LNCaP clone FGC (cell line): ENCODE measurements around the gene CENPU.

Experiments
- DNase-seq: peaks from one replicate; pipeline ENCODE4 v3.0.0-alpha.2; 2011; ENCODE audit warnings: low read depth
- H3K4me3 ChIP-seq: 2 replicates; pipeline ENCODE4 v1.5.1; 2011; ENCODE audit warnings: mild to moderate bottlenecking, low read depth, low read length, control low read depth
- CTCF ChIP-seq: IDR thresholded peaks from 2 replicates; pipeline ENCODE4 v1.5.1; 2012; ENCODE audit warnings: mild to moderate bottlenecking; ENCODE audit not compliant: control insufficient read depth, insufficient read depth; ENCODE audit errors: extremely low read depth

Gene CENPU

DNA sequence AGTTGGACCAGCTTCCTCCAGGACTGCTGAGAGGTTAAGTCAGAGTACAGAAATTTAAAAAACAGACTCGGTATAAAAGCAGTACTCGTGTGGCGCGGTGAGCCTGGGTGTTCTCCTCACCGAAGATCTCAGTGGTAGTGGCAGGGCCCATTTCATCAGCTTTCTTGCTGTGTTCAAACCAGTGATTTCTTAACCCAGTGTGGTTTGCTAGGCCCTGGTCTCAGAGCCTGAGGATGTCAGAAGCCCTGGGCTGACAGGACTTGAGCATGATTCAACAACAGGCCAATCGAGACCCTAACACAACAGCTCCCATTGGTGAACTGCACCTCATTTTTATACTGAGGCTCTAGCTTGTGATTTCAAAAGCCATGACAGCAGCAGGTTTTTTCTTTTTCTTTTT is 61.2 kb downstream of the CENPU start:
- DNase-seq = no peak
- H3K4me3 ChIP-seq = no peak overlapping the region
- no peak for TF ChIP-seq CTCF

DNA sequence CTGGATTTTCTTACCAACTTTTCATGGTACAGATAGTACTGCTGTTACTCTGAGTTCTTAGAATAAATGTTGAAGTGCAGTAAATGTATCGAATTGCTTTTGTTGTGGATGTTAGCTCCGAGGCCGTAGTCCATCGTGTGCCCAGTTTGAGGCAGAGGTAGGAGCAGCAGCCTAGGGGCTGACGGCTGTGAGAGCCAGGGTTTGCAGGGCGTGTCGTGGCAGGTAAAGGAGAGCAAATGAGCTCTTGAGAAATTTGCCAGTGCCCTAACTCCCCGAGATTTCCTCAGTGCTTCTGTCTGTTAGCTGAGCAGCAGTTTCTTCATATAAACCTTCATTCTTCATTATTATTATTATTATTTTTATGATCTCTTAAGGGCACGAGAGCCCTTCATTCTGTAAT is 62.8 kb downstream of the CENPU start:
- no peak overlapping the region for H3K4me3 ChIP-seq
- no peak for TF ChIP-seq CTCF
- no peak for DNase-seq

GRCh38 chr4:184669251-184669650 is 64.6 kb downstream of the CENPU start:
- H3K4me3 ChIP-seq = no peak overlapping the region
- DNase-seq = no peak
- TF ChIP-seq CTCF = no peak

- H3K4me3 ChIP-seq = no peak overlapping the region
- no peak for DNase-seq
- TF ChIP-seq CTCF = no peak
Observed at GRCh38 chr4:184668511-184669114, 65.3 kb downstream of the CENPU start.

GRCh38 chr4:184668096-184668495 is 65.8 kb downstream of the CENPU start:
- no peak for TF ChIP-seq CTCF
- no peak for DNase-seq
- H3K4me3 ChIP-seq = no peak overlapping the region

GRCh38 chr4:184666670-184667069 is 67.2 kb downstream of the CENPU start:
- no peak for TF ChIP-seq CTCF
- no peak overlapping the region for H3K4me3 ChIP-seq
- no peak for DNase-seq

GRCh38 chr4:184664445-184665210 is 69.3 kb downstream of the CENPU start:
- H3K4me3 ChIP-seq = no peak overlapping the region
- TF ChIP-seq CTCF = no peak
- no peak for DNase-seq
